Keratinocyte (primary cell): Measurements from ENCODE around the gene ART4. TPM values are rescaled to one million over a fixed set of nuclear protein-coding genes. Genes with fewer than 3 reads are reported as not detected.

ENCODE experiments used
- DNase-seq: peaks from one replicate; pipeline ENCODE4 v3.0.0-alpha.2; 2011; ENCODE audit warnings: low read depth, missing footprints, low spot score
- FAIRE-seq: peaks from 2 replicates; lab custom pipeline; 2011; peaks lifted over from hg19 to GRCh38; lab: Jason Lieb, UNC
- H2AFZ ChIP-seq: 2 replicates; pipeline ENCODE4 v1.6.0; 2012; ENCODE audit warnings: low read length, control low read depth, inconsistent platforms; ENCODE audit not compliant: control insufficient read depth
- H3K27ac ChIP-seq: 2 replicates; pipeline ENCODE4 v1.5.1; 2011; ENCODE audit warnings: low read length; ENCODE audit not compliant: control insufficient read depth, insufficient read depth
- H3K27me3 ChIP-seq: 3 replicates; pipeline ENCODE4 v1.6.0; 2011; ENCODE audit warnings: low read length; ENCODE audit not compliant: control insufficient read depth, insufficient read depth; ENCODE audit errors: extremely low read depth
- H3K36me3 ChIP-seq, 2 experiments: 2 replicates in 1 of 2; 3 replicates in 1 of 2; pipeline ENCODE4 v1.5.1; 2011; ENCODE audit warnings: low read length in 2 of 2, mild to moderate bottlenecking in 1 of 2; ENCODE audit not compliant: control insufficient read depth in 2 of 2, insufficient read depth in 2 of 2; ENCODE audit errors: extremely low read depth in 1 of 2
- H3K4me1 ChIP-seq: 3 replicates; pipeline ENCODE4 v1.5.1; 2011; ENCODE audit warnings: low read length; ENCODE audit not compliant: control insufficient read depth, insufficient read depth; ENCODE audit errors: extremely low read depth
- H3K4me2 ChIP-seq: 3 replicates; pipeline ENCODE4 v1.6.0; 2011; ENCODE audit warnings: low read depth, low read length; ENCODE audit not compliant: control insufficient read depth, insufficient read depth; ENCODE audit errors: extremely low read depth
- H3K4me3 ChIP-seq, 3 experiments: fragments of 200-600 bp in 1 of 3; sonication (generic) in 1 of 3; 2 replicates in 2 of 3; 3 replicates in 1 of 3; pipeline ENCODE4 v1.5.1; 2011 to 2016; ENCODE audit warnings: low read length in 3 of 3, mild to moderate bottlenecking in 3 of 3, control low read depth in 2 of 3, inconsistent platforms in 1 of 3, low read depth in 1 of 3, mixed read lengths in 1 of 3, mixed run types in 1 of 3, moderate library complexity in 1 of 3; ENCODE audit not compliant: control insufficient read depth in 2 of 3, insufficient read depth in 2 of 3; ENCODE audit errors: extremely low read depth in 1 of 3
- H3K79me2 ChIP-seq: 2 replicates; pipeline ENCODE4 v1.6.0; 2012; ENCODE audit warnings: low read length; ENCODE audit not compliant: control insufficient read depth, insufficient read depth
- H3K9ac ChIP-seq: 3 replicates; pipeline ENCODE4 v1.6.0; 2011; ENCODE audit warnings: low read length; ENCODE audit not compliant: control insufficient read depth, insufficient read depth; ENCODE audit errors: extremely low read depth
- H3K9me1 ChIP-seq: 3 replicates; pipeline ENCODE4 v1.6.0; 2011; ENCODE audit warnings: low read length; ENCODE audit not compliant: control insufficient read depth, insufficient read depth; ENCODE audit errors: extremely low read depth
- H3K9me3 ChIP-seq: 2 replicates; pipeline ENCODE4 v1.5.1; 2012; ENCODE audit warnings: low read depth, low read length; ENCODE audit not compliant: control insufficient read depth
- H4K20me1 ChIP-seq: 3 replicates; pipeline ENCODE4 v1.6.0; 2011; ENCODE audit warnings: low read length; ENCODE audit not compliant: control insufficient read depth, insufficient read depth; ENCODE audit errors: extremely low read depth
- CTCF ChIP-seq, 3 experiments: IDR thresholded peaks in 1 of 3; conservative IDR thresholded peaks in 1 of 3; optimal IDR thresholded peaks in 1 of 3; 2 replicates in 2 of 3; 3 replicates in 1 of 3; pipeline versions ENCODE3 to v1.5.1; 2011; ENCODE audit warnings: low read length in 3 of 3, mild to moderate bottlenecking in 3 of 3, moderate library complexity in 2 of 3, control low read depth in 1 of 3, inconsistent platforms in 1 of 3; ENCODE audit not compliant: insufficient read depth in 2 of 3; ENCODE audit errors: extremely low read depth in 1 of 3
- EZH2 ChIP-seq: IDR thresholded peaks from one replicate; pipeline ENCODE4 v1.6.1; 2012; ENCODE audit warnings: inconsistent platforms, mild to moderate bottlenecking, low read length, moderate library complexity
- dilution Hi-C: fragments of 300-500 bp; cut with MboI; formaldehyde crosslinking; loops from one replicate; pipeline ENCODE4 v1.7.0; 2020; ENCODE audit warnings: low sequenced_read_pairs; ENCODE audit not compliant: extremely low pct_ligation_motif_present
- polyA plus RNA-seq, 5 experiments: library from polyadenylated mRNA; depleted of rRNA in 3 of 5; stranded (reverse) in 3 of 5; stranded (forward) in 1 of 5; unstranded in 1 of 5; fragments of >200 nt; gene quantifications; 1 replicate in 1 of 5; 2 replicates in 3 of 5; 3 replicates in 1 of 5; pipeline versions ENCODE4 v1.2.1 to v1.2.3, GENCODE V29; 2011 to 2012; ENCODE audit warnings: missing spikeins in 2 of 5, low read depth in 1 of 5, low replicate concordance in 1 of 5

The ART4 gene
- polyA plus RNA-seq, 1 donor (not counting 4 experiments of a cell fraction or from before 2014, with no cell fraction given): not detected

GRCh38 chr12:14834509-14834908 is 8.8 kb downstream of the ART4 start:
- no peak overlapping the region for H3K27ac ChIP-seq
- no peak overlapping the region for H3K9ac ChIP-seq
- DNase-seq (no peak), FAIRE-seq (no peak)
- no peaks in the 10 kb centered on the region for H3K9me3 ChIP-seq
- H4K20me1 ChIP-seq: no peaks in the 10 kb centered on the region
- H3K4me2 ChIP-seq: no peak overlapping the region
- TF ChIP-seq EZH2 (no peak), CTCF (optimal IDR thresholded peaks at IDR 0.05 in 1 of 3, IDR thresholded peaks at IDR 0.05 in 1 of 3, conservative IDR thresholded peaks at IDR 0.05 in 1 of 3; ENCODE audit: extremely low read depth in 1 of 3, insufficient read depth in 2 of 3, low read length in 3 of 3) (no peak)
- H3K4me1 ChIP-seq: peaks cover 12% of the 10 kb centered on the region
- no peaks in the 10 kb centered on the region for H3K36me3 ChIP-seq
- H3K27me3 ChIP-seq: no peaks in the 10 kb centered on the region
- dilution Hi-C loops: no loop called here
- H3K79me2 ChIP-seq: no peaks in the 10 kb centered on the region
- no peak overlapping the region for H3K4me3 ChIP-seq
- H2AFZ ChIP-seq: no peak overlapping the region
- no peaks in the 10 kb centered on the region for H3K9me1 ChIP-seq

GRCh38 chr12:14833952-14834351 is 9.4 kb downstream of the ART4 start:
- Histone ChIP-seq H3K4me1 (peaks cover 12% of the 10 kb centered on the region), H3K9me3 (no peaks in the 10 kb centered on the region), H3K9ac (no peak overlapping the region), H3K27me3 (no peaks in the 10 kb centered on the region), H2AFZ (no peak overlapping the region), H3K9me1 (no peaks in the 10 kb centered on the region), H4K20me1 (no peaks in the 10 kb centered on the region), H3K36me3 (no peaks in the 10 kb centered on the region), H3K4me2 (no peak overlapping the region), H3K79me2 (no peaks in the 10 kb centered on the region), H3K27ac (no peak overlapping the region), H3K4me3 (no peak overlapping the region)
- dilution Hi-C loops: no loop called here
- no peak for TF ChIP-seq CTCF (optimal IDR thresholded peaks at IDR 0.05 in 1 of 3, IDR thresholded peaks at IDR 0.05 in 1 of 3, conservative IDR thresholded peaks at IDR 0.05 in 1 of 3; ENCODE audit: extremely low read depth in 1 of 3, insufficient read depth in 2 of 3, low read length in 3 of 3)
- TF ChIP-seq EZH2: no peak
- FAIRE-seq (no peak), DNase-seq (no peak)
